ENCODE measurements around the gene FAM241B.

DNA sequence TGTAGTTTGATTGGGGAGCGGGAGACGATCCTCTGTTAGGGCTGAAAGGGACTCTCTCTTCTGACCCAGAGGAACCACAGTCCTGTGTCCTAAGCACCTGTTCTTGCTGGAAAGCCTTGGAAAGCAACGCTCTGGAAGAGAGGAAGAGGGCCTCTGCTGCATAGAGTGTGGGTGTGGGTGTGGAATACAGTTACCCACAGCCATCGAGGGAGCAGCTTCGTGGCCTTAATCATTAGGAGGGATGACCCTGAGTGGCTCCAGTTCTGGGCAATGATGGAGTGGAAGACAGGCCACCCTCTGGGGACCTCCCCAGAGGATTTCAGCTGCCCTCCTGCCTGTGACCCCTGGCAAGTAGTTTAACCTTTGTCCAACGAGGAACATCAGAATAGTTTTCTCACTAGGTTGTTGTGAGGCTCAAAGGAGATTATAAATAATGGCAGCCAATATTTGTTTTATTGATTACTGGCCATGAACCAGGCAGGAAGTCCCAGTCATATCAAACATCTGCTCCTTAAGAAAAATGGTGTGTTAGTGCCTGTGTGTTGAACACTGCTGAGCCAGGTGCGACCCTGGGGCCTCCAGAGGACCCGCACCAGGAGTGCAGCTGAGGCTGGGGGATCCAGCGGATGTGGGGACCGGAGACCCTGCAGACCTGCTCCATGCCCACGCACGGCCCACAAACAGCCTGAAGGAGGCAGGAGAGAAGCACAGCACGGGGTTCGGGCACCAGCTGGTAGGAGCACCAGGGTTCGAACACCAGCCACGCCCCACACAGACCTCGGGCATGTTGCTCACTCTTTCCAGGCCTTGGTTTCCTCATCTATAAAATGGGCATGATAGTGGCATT is 35.6 kb downstream of the FAM241B start:
- TF ChIP-seq SUZ12 (IDR thresholded peaks at IDR 0.05; ENCODE audit: unreplicated experiment) (no peak), ZNF24 (IDR thresholded peaks at IDR 0.05) (no peak), NFYB (IDR thresholded peaks at IDR 0.05; ENCODE audit: insufficient read depth, low read depth, low read length) (no peak), POLR2AphosphoS2 (IDR thresholded peaks at IDR 0.05; ENCODE audit: low read depth, low read length) (no peak), KDM1A (IDR thresholded peaks at IDR 0.05; ENCODE audit: borderline replicate concordance) (no peak), CEBPB (IDR thresholded peaks at IDR 0.05; ENCODE audit: borderline replicate concordance in 1 of 2, low read depth in 2 of 2, low read length in 2 of 2) (no peak), ZNF217 (IDR thresholded peaks at IDR 0.05) (no peak), SIN3A (IDR thresholded peaks at IDR 0.05; ENCODE audit: low read depth, low read length) (no peak), ZSCAN29 (IDR thresholded peaks at IDR 0.05) (no peak), JUND (IDR thresholded peaks at IDR 0.05; ENCODE audit: low read depth, low read length) (no peak), HDAC2 (IDR thresholded peaks at IDR 0.05) (no peak)
- TF ChIP-seq, protein P1, sequence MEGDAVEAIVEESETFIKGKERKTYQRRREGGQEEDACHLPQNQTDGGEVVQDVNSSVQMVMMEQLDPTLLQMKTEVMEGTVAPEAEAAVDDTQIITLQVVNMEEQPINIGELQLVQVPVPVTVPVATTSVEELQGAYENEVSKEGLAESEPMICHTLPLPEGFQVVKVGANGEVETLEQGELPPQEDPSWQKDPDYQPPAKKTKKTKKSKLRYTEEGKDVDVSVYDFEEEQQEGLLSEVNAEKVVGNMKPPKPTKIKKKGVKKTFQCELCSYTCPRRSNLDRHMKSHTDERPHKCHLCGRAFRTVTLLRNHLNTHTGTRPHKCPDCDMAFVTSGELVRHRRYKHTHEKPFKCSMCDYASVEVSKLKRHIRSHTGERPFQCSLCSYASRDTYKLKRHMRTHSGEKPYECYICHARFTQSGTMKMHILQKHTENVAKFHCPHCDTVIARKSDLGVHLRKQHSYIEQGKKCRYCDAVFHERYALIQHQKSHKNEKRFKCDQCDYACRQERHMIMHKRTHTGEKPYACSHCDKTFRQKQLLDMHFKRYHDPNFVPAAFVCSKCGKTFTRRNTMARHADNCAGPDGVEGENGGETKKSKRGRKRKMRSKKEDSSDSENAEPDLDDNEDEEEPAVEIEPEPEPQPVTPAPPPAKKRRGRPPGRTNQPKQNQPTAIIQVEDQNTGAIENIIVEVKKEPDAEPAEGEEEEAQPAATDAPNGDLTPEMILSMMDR (IDR thresholded peaks at IDR 0.05 in 2 of 3, conservative IDR thresholded peaks at IDR 0.05 in 1 of 3; ENCODE audit: control insufficient read depth in 2 of 3, extremely low read depth in 1 of 3, insufficient read depth in 1 of 3, low read depth in 3 of 3, low read length in 3 of 3): no peak
- TF ChIP-seq, protein P2, sequence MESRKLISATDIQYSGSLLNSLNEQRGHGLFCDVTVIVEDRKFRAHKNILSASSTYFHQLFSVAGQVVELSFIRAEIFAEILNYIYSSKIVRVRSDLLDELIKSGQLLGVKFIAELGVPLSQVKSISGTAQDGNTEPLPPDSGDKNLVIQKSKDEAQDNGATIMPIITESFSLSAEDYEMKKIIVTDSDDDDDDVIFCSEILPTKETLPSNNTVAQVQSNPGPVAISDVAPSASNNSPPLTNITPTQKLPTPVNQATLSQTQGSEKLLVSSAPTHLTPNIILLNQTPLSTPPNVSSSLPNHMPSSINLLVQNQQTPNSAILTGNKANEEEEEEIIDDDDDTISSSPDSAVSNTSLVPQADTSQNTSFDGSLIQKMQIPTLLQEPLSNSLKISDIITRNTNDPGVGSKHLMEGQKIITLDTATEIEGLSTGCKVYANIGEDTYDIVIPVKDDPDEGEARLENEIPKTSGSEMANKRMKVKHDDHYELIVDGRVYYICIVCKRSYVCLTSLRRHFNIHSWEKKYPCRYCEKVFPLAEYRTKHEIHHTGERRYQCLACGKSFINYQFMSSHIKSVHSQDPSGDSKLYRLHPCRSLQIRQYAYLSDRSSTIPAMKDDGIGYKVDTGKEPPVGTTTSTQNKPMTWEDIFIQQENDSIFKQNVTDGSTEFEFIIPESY (IDR thresholded peaks at IDR 0.05): no peak

Data from GM12878 (cell line).